Limb (tissue), 2 donors: ENCODE results near the gene FECH.
"Not testable (repeated sequence)": the region's sequence is repeated elsewhere in the genome, so short reads cannot be mapped to it uniquely, and the experiment has no call there.

Experiments
- DNase-seq, 2 donors: peaks; one replicate each; pipeline ENCODE4 v3.0.0-alpha.2; 2016; ENCODE audit errors: extremely low spot score in 2 of 2

The FECH gene

GRCh38 chr18:57533006-57533867 lies 53.3 kb downstream of the FECH start:
- DNase-seq = no peak

- DNase-seq = no peak
These were observed 57.4 kb downstream of the FECH start for GRCh38 chr18:57529151-57529550.

- no peak for DNase-seq
These were observed 58.8 kb downstream of the FECH start for GRCh38 chr18:57527556-57528229.

- DNase-seq = no peak
These were observed 63.1 kb downstream of the FECH start for GRCh38 chr18:57523171-57523956.

- DNase-seq = not testable (repeated sequence)
These were observed 64.2 kb downstream of the FECH start for GRCh38 chr18:57522348-57522747.

GRCh38 chr18:57519668-57520424 lies 66.7 kb downstream of the FECH start:
- no peak for DNase-seq

GRCh38 chr18:57518533-57518932 lies 68.0 kb downstream of the FECH start:
- no peak for DNase-seq

- no peak for DNase-seq
These were observed 70.4 kb downstream of the FECH start for GRCh38 chr18:57516056-57516455.

GRCh38 chr18:57505231-57505630 lies 81.3 kb downstream of the FECH start:
- no peak for DNase-seq

GRCh38 chr18:57502624-57503023 lies 83.9 kb downstream of the FECH start:
- DNase-seq = no peak

- no peak for DNase-seq
These were observed 87.7 kb downstream of the FECH start for GRCh38 chr18:57498682-57499256.
